Gastrocnemius medialis (tissue), 4 donors: ENCODE results near the gene LRSAM1. TPM values are rescaled to one million over a fixed set of nuclear protein-coding genes. Genes with fewer than 3 reads are reported as not detected.

Experiments used
- ATAC-seq, 2 donors: fragments of 150-250 bp; one replicate each; pipeline ENCODE4 v1.9.1; 2016
- DNase-seq, 2 donors: peaks; one replicate each; pipeline ENCODE4 v3.0.0-alpha.2; 2019
- H3K27ac ChIP-seq, 4 donors: fragments of 200-600 bp; sonication (generic); 1 replicate in 1 of 4; 2 replicates in 3 of 4; pipeline ENCODE4 v1.5.1; 2016 to 2018; ENCODE audit warnings: mild to moderate bottlenecking in 2 of 4, moderate library complexity in 1 of 4
- H3K27me3 ChIP-seq, 3 donors: fragments of 200-600 bp; sonication (generic) in 2 of 3; 1 replicate in 1 of 3; 2 replicates in 2 of 3; pipeline versions ENCODE4 v1.5.1 to v1.6.0; 2016 to 2019; ENCODE audit warnings: mild to moderate bottlenecking in 1 of 3, moderate library complexity in 1 of 3
- H3K36me3 ChIP-seq, 2 donors: fragments of 200-600 bp; sonication (generic) in 1 of 2; one replicate each; pipeline ENCODE4 v1.5.1; 2017 to 2018
- H3K4me1 ChIP-seq, 2 donors: fragments of 200-600 bp; sonication (generic) in 1 of 2; one replicate each; pipeline ENCODE4 v1.5.1; 2016 to 2017; ENCODE audit warnings: mild to moderate bottlenecking in 2 of 2
- H3K4me3 ChIP-seq, 4 donors: fragments of 200-600 bp; sonication (generic) in 3 of 4; 1 replicate in 1 of 4; 2 replicates in 3 of 4; pipeline ENCODE4 v1.5.1; 2016 to 2019; ENCODE audit warnings: mild to moderate bottlenecking in 2 of 4
- H3K9me3 ChIP-seq, 3 donors: fragments of 200-600 bp; sonication (generic) in 2 of 3; 1 replicate in 1 of 3; 2 replicates in 2 of 3; pipeline ENCODE4 v1.5.1; 2016 to 2019
- CTCF ChIP-seq, 5 experiments: fragments of 450-650 bp in 3 of 5; fragments of 200-600 bp in 2 of 5; sonication (generic) in 2 of 5; IDR thresholded peaks in 4 of 5; conservative IDR thresholded peaks in 1 of 5; 1 replicate in 4 of 5; 2 replicates in 1 of 5; pipeline ENCODE4 v1.5.1; 2016 to 2019; ENCODE audit warnings: antibody characterized with exemption in 5 of 5, mild to moderate bottlenecking in 3 of 5, moderate library complexity in 3 of 5
- POLR2A ChIP-seq, 2 donors: fragments of 450-650 bp; IDR thresholded peaks; one replicate each; pipeline ENCODE4 v1.6.1; 2017; ENCODE audit warnings: antibody characterized with exemption in 2 of 2, mild to moderate bottlenecking in 2 of 2, moderate library complexity in 2 of 2
- in situ Hi-C, 4 donors: fragments of 200-750 bp; cut with MboI; loops; one replicate each; pipeline versions ENCODE4 v1.15.0 to v1.8.0; 2017; ENCODE audit warnings: low sequenced_read_pairs in 4 of 4
- intact Hi-C: fragments of 100-400 bp; cut with DNase I; formaldehyde crosslinking; loops from one replicate; pipeline ENCODE4 v1.15.1; 2023; ENCODE audit warnings: low total_unique reads
- total RNA-seq, 4 donors: library from RNA; depleted of rRNA; stranded (reverse); fragments of >200 nt; gene quantifications; one replicate each; pipeline versions ENCODE4 v1.1.0 to v1.2.3, GENCODE V29; 2016

Gene LRSAM1
- total RNA-seq, 4 donors from 2014 or later = 10.2 to 17.3 (median 16.1) TPM

GRCh38 chr9:127467621-127468020 lies 16.3 kb downstream of the LRSAM1 start:
- intact Hi-C loops (no loop called here), in situ Hi-C loops (no loop called here)
- no peaks in the 10 kb centered on the region for H3K27me3 ChIP-seq
- ATAC-seq (no peak), DNase-seq (no peak)
- no peak overlapping the region for H3K4me3 ChIP-seq
- no peaks in the 10 kb centered on the region for H3K9me3 ChIP-seq
- H3K27ac ChIP-seq = no peak overlapping the region
- no peaks in the 10 kb centered on the region for H3K4me1 ChIP-seq
- peaks cover 0 to 55% of the 10 kb centered on the region in 2 donors for H3K36me3 ChIP-seq
- TF ChIP-seq CTCF (IDR thresholded peaks at IDR 0.05 in 4 of 5, conservative IDR thresholded peaks at IDR 0.05 in 1 of 5) (no peak), POLR2A (IDR thresholded peaks at IDR 0.05) (no peak)

DNA sequence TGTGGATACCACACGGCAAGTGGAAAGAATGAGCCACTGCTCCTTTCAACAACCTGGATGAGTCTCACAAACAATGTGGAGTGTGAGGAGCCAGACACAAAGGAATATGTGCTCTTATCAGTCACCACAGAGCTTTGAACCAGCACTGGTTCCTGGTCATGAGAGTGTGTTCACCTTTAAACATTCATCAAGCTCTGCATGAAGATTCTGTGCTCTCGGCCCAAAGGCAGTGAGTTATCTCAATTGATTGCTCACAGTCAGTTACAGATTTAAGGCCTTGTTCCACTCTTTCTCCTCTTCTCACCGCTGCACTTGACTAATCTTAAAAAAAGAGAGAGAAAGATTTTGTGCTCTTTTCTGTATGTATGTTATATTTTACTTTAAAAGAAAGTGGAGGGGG lies 19.4 kb downstream of the LRSAM1 start:
- Histone ChIP-seq H3K4me1 (no peaks in the 10 kb centered on the region), H3K27ac (no peak overlapping the region), H3K4me3 (no peak overlapping the region), H3K36me3 (peaks cover 0 to 54% of the 10 kb centered on the region in 2 donors), H3K9me3 (no peaks in the 10 kb centered on the region), H3K27me3 (no peaks in the 10 kb centered on the region)
- in situ Hi-C loops = no loop called here
- TF ChIP-seq POLR2A (IDR thresholded peaks at IDR 0.05) (no peak), CTCF (IDR thresholded peaks at IDR 0.05 in 4 of 5, conservative IDR thresholded peaks at IDR 0.05 in 1 of 5) (no peak)
- intact Hi-C loops = no loop called here
- ATAC-seq = no peak
- no peak for DNase-seq

- no peak for TF ChIP-seq POLR2A (IDR thresholded peaks at IDR 0.05)
- TF ChIP-seq CTCF (IDR thresholded peaks at IDR 0.05 in 4 of 5, conservative IDR thresholded peaks at IDR 0.05 in 1 of 5) = no peak
- no peak for ATAC-seq
- no peaks in the 10 kb centered on the region for H3K27me3 ChIP-seq
- no peak overlapping the region for H3K4me3 ChIP-seq
- intact Hi-C loops (no loop called here), in situ Hi-C loops (no loop called here)
- DNase-seq = no peak
- peaks cover 0 to 42% of the 10 kb centered on the region in 2 donors for H3K36me3 ChIP-seq
- no peak overlapping the region for H3K27ac ChIP-seq
- H3K4me1 ChIP-seq = no peaks in the 10 kb centered on the region
- no peaks in the 10 kb centered on the region for H3K9me3 ChIP-seq
These were observed 22.2 kb downstream of the LRSAM1 start for GRCh38 chr9:127473501-127473900.

DNA sequence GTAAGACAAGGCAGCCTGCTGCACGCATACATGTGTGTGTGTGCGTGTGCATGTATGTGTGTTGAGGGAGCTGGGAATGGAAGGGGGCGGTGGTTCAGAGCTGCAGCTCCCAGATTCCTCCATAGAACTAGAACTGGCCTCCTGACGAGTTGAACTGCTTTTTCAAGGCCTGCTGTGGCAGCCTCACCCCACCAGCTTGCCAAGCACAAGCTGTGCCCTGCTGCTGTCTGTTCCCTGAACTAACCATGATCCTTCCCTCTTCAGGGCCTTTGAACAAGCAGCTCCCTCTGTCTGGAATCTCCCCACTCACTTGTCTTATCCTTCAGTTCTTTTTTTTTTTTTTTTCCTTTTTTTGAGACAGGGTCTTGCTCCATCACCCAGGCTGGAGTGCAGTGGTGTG lies 22.6 kb downstream of the LRSAM1 start:
- DNase-seq (no peak), ATAC-seq (no peak)
- Histone ChIP-seq H3K36me3 (peaks cover 1 to 42% of the 10 kb centered on the region in 2 donors), H3K9me3 (no peaks in the 10 kb centered on the region), H3K27ac (no peak overlapping the region), H3K4me1 (no peaks in the 10 kb centered on the region), H3K4me3 (no peak overlapping the region), H3K27me3 (no peaks in the 10 kb centered on the region)
- intact Hi-C loops (no loop called here), in situ Hi-C loops (no loop called here)
- TF ChIP-seq POLR2A (IDR thresholded peaks at IDR 0.05) (no peak), CTCF (IDR thresholded peaks at IDR 0.05 in 4 of 5, conservative IDR thresholded peaks at IDR 0.05 in 1 of 5) (no peak)

GRCh38 chr9:127474592-127474991 lies 23.3 kb downstream of the LRSAM1 start:
- no peak for TF ChIP-seq POLR2A (IDR thresholded peaks at IDR 0.05)
- TF ChIP-seq CTCF (IDR thresholded peaks at IDR 0.05 in 4 of 5, conservative IDR thresholded peaks at IDR 0.05 in 1 of 5) = no peak
- Histone ChIP-seq H3K4me3 (no peak overlapping the region), H3K9me3 (no peaks in the 10 kb centered on the region), H3K27ac (no peak overlapping the region), H3K36me3 (peaks cover 3 to 44% of the 10 kb centered on the region in 2 donors), H3K27me3 (no peaks in the 10 kb centered on the region), H3K4me1 (no peaks in the 10 kb centered on the region)
- DNase-seq (no peak), ATAC-seq (no peak)
- in situ Hi-C loops (no loop called here), intact Hi-C loops (no loop called here)
